Suppressor macrophage (primary cell): Measurements from ENCODE around the gene TTLL8.
"Not testable (repeated sequence)": the region's sequence is repeated elsewhere in the genome, so short reads cannot be mapped to it uniquely, and the experiment has no call there.

Experiments
- DNase-seq, 4 experiments: peaks; one replicate each; pipeline ENCODE4 v3.0.0-alpha.2; 2020 to 2022

TTLL8 gene

DNA sequence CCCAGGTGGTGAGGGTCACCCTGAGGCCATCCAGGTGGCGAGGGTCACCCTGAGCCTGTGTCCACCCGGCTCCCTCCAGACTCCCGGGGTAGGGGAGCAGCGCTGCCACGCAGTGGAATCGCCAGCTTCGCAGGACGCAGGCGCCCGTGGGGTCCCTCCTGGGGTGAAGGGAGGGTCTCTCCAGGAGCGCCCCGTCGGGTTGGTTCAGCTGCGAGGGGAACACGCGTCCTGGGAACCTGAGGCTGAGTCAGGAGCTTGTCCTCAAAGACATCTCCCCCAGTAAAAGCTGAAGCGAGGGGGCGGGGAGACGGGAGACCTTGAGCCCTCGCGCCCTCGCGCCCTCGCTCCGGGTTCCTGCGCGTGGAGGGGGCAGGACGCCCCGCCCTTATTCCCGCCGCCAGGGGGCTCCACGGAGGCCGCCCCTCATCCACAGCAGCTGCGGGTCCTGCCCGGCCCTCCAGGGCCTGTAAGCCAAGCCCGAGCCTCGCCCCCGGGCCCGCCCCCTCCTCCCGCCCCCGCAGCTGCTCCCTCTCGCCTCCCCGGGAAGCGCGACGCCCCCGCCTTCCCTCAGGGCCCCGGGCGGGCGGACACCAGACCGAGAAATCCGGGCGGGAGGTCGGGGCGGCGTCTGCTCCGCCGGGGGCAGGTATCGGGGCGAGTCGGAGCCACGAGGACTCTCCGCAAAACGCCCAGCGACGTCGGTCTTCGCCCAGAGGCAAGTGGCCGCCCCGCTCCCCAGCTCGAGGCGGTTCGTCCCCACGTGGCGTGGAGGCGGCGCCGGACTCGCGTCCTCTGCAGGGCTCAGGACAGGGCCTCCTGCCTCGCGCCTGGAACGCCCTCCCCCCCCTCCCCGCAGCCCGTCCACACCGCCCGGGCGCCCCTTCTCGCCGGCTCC is 74.7 kb downstream of the TTLL8 start:
- peak in 3 of 4 experiments; percentile 23 to 44 (median 24) for DNase-seq

- not testable (repeated sequence) for DNase-seq
Observed at GRCh38 chr22:49981799-49982198, 76.3 kb downstream of the TTLL8 start.

- peak; percentile 64 to 80 (median 75) for DNase-seq
Observed at GRCh38 chr22:49979587-49980264, 78.4 kb downstream of the TTLL8 start.

DNA sequence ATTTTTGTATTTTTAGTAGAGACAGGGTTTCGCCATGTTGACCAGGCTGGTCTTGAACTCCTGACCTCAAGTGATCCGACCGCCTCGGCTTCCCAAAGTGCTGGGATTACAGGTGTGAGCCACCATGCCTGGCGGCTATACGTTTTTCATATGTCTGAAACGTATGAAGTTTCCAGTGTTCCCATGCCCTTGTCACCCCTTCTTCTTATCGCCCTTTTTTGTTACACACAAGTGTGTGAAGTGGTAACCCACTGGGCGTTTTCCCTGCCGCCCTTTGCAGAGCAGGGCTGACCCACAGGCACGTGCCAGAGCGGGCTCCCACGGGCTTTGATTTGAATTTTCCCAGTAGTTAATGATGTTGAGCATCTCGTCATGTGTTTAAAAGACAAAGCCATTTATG is 80.5 kb downstream of the TTLL8 start:
- no peak for DNase-seq

DNA sequence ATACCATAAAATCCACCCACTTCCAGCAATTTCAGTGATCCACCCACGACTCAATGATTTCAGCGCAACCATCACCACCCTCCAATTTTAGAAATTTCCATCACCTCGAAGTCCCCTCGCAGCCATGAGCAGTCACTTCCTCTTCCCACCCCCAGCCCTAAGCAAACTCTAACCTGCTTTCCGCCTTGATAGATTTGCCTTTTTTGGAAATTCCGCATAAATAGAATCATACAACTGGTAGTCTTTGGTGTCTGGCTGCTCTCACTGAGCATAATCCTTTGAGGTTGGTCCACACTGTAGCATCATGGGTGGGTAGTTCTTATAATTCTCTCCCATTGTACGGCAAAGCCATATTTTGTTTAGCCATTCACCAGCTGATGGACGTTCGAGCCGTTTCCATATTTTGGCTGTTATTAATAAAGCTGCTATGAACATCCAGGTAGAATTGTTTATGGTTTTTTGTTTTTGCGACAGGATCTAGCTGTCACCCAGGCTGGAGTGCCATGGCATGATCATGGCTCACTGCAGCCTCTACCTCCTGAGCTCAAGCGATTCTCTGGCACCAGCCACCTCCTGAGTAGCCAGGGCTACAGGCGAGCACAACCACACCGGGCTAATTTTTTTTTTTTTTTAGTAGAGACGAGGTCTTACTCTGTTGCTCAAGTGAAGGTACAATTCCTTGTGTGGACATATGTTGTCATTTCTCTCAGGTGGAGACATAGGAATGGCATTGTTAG is 81.5 kb downstream of the TTLL8 start:
- peak; percentile 66 to 81 (median 74) for DNase-seq

- peak in 3 of 4 experiments; percentile 27 to 58 (median 53) for DNase-seq
Observed at GRCh38 chr22:49975543-49976389, 82.3 kb downstream of the TTLL8 start.

GRCh38 chr22:49973018-49973961 is 84.8 kb downstream of the TTLL8 start:
- DNase-seq = no peak

- DNase-seq = no peak
Observed at GRCh38 chr22:49972163-49973017, 85.7 kb downstream of the TTLL8 start.

DNA sequence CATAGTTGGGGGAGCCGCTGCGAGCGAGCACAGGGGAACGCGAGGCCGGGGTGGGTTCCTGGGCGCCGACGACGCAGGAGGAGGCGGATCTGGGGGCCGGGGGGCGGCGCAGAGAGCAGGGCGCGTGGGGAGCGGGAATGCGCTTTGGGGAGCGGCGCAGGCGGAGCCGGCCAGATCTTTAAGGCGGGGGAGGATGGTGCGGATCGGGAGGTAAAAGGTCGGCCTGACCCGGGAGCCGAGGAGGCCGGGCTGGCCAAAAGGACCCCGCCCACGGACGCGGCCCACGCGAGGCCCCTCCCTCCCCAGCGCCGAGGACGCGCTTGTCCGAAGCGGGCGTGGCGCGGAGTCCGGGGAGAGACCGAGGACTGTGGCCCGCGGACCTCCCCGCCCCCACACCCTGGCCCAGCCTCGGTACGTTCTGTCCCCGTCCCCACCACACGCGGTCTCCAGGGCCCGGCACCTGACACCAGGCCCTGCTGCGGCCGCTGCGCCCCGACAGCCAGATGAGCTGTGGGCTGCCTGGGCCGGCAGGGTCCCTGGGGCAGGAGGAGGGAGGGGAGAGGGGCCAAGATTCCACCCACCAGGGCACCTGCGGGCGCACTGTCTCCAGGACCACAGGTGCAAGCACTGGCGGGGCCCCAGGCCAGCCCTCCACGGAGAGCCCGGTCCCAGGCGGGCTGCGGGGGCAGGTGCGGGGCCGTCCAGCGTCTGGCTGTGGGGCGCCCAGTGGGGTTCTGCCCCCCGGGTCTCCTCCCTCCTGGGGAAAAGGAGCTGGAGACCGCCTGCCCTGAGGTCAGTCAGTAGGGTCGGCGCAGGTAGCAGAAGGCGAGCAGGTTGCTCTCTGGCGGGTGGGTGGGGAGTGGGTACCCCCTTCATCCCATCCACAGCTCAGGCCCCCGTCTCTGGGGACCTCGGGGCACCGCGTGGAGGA is 86.6 kb downstream of the TTLL8 start:
- DNase-seq = peak; percentile 88 to 96 (median 92)

- peak; percentile 98 to 99 (median 98) for DNase-seq
Observed at GRCh38 chr22:49970528-49971231, 87.4 kb downstream of the TTLL8 start.

DNA sequence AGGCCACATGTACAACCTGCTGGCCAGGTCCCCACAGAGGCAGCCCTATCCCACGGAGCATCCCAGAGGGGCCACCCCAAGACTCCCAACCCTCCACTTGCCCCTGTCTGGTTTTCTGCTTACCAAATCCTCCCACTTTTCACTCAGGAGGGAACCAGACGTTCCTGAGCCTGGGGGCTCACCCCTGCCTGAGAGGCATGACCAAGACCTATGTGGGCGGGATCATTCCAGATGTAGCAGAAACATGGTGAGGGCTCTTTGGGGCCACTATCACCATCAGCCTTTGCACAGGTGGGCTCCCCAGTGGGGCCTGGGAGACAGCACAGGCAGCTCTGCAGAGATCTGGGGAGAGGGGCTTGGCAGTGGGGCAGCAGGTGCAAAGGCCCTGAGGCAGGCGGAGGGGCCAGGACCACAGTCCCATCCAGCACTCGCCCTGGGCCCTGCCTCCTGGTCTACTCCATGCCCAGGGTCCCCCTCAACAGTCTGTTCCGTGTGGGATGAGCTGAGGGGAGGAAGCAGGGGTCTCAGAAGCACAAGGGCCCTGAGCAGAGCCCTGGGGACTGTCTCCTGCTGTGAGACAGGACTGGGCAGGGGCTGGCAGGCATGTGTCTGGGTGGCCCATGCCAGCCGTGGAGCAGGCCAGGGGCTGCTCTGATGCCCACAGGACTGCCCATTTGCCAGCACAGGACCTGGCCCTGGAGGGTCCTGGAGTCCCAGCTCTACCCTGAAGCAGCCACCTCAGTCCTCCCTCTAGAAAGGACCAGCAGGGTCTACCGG is 88.2 kb downstream of the TTLL8 start:
- peak in 3 of 4 experiments; percentile 49 to 59 (median 50) for DNase-seq

DNA sequence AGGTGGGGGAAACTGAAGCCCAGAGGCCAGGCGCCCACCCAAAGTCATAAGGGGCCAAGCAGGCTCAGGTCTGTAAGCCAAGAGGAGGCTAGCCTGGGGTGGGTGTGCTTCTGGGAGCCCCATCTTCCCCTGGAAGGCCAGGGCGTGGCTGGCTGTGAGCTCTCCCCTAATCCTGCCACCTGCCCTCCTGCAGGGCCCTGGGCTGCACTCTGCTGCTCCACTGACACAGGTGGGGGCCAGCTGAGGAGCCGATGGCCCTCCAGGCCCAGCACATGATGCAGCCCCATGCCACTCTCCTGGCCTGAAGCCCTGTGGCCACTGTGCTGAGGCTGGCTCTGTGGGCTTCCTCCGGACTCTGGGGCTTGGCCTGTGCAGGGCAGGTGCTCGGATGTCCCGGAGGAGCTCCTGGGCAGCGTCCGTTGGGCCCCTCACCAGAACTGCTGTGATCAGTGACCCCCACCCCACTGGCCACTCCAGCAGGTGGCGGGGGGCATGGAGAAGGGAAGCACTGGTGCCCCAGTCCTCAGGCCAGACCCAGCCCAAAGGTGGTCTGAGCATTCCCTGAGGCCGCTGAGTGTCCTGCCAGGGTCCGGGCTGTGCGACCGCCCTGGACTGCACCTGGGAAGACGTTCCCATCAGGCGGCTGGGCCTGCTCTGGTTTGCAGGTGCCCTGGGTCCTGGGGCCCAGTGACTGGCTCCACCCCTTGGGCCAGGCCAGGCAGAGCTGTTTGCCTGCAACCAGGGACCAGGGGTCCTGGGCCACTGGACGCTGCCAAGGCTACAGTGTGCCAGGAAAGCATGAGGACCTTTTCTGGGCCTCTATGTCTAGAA is 89.1 kb downstream of the TTLL8 start:
- peak in 1 of 4 experiments; percentile 14 for DNase-seq
